Neural progenitor cell (in vitro differentiated cells): ENCODE measurements around the gene CACNA1D.

Experiments used
- EZH2 ChIP-seq: fragments of 200-600 bp; sonication (generic); IDR thresholded peaks from 2 replicates; pipeline ENCODE4 v1.6.1; 2017; ENCODE audit warnings: antibody characterized with exemption, mild to moderate bottlenecking, moderate library complexity
- EZH2phosphoT487 ChIP-seq: fragments of 200-600 bp; sonication (generic); IDR thresholded peaks from 2 replicates; pipeline ENCODE4 v1.6.1; 2017; ENCODE audit warnings: antibody characterized with exemption
- TF ChIP-seq, protein P1 (sequence below): fragments of 200-600 bp; sonication (generic); IDR thresholded peaks from 2 replicates; pipeline ENCODE4 v1.5.1; 2017; ENCODE audit warnings: antibody characterized with exemption, mild to moderate bottlenecking

DNA sequence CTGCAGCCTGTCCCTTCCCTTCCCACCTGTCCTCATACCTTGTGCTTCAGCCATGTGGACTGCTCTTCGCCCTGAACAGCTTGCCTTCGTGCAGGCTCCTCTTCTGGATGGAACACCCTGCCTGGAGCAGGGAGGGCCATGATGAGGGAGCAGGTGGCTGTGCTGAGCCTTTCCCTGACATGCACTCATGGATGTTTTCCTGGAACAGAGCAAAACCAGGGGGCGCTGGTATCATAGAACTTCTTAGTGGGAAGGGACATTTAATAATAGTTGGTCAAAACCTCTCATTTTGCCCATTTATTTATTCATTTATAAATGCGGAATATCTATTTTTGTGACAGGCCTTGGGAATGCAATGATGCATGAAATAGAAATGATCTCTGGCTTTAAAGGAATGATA is 149.3 kb downstream of the CACNA1D start:
- TF ChIP-seq EZH2 (no peak), EZH2phosphoT487 (no peak)
- TF ChIP-seq, protein P1, sequence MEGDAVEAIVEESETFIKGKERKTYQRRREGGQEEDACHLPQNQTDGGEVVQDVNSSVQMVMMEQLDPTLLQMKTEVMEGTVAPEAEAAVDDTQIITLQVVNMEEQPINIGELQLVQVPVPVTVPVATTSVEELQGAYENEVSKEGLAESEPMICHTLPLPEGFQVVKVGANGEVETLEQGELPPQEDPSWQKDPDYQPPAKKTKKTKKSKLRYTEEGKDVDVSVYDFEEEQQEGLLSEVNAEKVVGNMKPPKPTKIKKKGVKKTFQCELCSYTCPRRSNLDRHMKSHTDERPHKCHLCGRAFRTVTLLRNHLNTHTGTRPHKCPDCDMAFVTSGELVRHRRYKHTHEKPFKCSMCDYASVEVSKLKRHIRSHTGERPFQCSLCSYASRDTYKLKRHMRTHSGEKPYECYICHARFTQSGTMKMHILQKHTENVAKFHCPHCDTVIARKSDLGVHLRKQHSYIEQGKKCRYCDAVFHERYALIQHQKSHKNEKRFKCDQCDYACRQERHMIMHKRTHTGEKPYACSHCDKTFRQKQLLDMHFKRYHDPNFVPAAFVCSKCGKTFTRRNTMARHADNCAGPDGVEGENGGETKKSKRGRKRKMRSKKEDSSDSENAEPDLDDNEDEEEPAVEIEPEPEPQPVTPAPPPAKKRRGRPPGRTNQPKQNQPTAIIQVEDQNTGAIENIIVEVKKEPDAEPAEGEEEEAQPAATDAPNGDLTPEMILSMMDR = peak; percentile 41
